AG09309 (cell line): ENCODE results near the gene GGA1.
A peak's percentile ranks its signal among the peaks of the same experiment; 100 is the strongest.
"Not testable (repeated sequence)": the region's sequence is repeated elsewhere in the genome, so short reads cannot be mapped to it uniquely, and the experiment has no call there.

Experiments used
- DNase-seq: peaks from one replicate; pipeline ENCODE4 v3.0.0-alpha.2; 2010; ENCODE audit warnings: low read depth
- H3K4me3 ChIP-seq: 2 replicates; pipeline ENCODE4 v1.5.1; 2011; ENCODE audit warnings: mild to moderate bottlenecking, low read depth, low read length, moderate library complexity; ENCODE audit not compliant: control insufficient read depth
- TF ChIP-seq, protein P1 (sequence below): IDR thresholded peaks from 2 replicates; pipeline ENCODE4 v1.5.1; 2011; ENCODE audit warnings: mild to moderate bottlenecking, low read depth, low read length, inconsistent platforms; ENCODE audit not compliant: insufficient read depth, control insufficient read depth; ENCODE audit errors: missing control alignments

Gene GGA1

GRCh38 chr22:37588546-37589215 is 20.0 kb upstream of the GGA1 start:
- no peak for DNase-seq
- TF ChIP-seq, protein P1, sequence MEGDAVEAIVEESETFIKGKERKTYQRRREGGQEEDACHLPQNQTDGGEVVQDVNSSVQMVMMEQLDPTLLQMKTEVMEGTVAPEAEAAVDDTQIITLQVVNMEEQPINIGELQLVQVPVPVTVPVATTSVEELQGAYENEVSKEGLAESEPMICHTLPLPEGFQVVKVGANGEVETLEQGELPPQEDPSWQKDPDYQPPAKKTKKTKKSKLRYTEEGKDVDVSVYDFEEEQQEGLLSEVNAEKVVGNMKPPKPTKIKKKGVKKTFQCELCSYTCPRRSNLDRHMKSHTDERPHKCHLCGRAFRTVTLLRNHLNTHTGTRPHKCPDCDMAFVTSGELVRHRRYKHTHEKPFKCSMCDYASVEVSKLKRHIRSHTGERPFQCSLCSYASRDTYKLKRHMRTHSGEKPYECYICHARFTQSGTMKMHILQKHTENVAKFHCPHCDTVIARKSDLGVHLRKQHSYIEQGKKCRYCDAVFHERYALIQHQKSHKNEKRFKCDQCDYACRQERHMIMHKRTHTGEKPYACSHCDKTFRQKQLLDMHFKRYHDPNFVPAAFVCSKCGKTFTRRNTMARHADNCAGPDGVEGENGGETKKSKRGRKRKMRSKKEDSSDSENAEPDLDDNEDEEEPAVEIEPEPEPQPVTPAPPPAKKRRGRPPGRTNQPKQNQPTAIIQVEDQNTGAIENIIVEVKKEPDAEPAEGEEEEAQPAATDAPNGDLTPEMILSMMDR: no peak
- no peak overlapping the region for H3K4me3 ChIP-seq

DNA sequence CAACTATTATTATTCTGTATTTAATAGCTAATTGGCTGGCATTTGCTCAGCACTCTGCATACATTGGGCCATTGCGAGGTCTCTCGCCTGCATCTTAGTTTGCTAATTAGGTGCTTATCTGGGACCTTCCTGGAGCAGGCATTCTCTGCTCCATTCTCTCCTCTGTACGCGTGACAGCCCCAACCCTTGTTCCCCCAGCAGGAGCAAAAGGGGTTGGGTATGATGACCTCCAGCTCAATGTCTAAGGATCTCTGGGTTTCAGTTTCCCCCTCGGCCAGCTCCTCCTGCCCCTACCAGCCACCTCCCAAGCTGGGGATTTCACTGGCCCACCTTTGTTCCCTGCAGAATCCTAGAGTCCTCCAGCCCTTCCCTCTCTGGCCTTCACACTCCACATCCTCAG is 19.0 kb upstream of the GGA1 start:
- TF ChIP-seq, protein P1: no peak

DNA sequence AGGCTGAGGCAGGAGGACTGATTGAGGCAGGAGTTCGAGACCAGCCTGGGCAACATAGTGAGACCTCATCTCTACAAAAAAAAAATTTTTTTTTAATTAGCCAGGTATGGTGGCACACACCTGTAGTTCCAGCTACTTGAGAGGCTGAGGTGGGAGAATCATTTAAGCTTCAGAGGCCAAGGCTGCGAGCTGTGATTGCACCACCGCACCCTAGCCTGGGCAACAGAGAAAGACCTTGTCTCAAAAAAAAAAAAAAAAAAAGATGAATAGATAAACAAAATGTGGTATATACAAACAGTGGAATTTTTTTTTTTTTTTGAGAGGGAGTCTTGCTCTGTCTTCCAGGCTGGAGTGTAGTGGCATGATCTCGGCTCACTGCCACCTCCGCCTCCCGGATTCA is 17.6 kb upstream of the GGA1 start:
- DNase-seq, H3K4me3 ChIP-seq: not testable (repeated sequence)

More for the DNA sequence above, 19.0 kb upstream of the GGA1 start:
- H3K4me3 ChIP-seq: no peak overlapping the region
- DNase-seq: no peak

DNA sequence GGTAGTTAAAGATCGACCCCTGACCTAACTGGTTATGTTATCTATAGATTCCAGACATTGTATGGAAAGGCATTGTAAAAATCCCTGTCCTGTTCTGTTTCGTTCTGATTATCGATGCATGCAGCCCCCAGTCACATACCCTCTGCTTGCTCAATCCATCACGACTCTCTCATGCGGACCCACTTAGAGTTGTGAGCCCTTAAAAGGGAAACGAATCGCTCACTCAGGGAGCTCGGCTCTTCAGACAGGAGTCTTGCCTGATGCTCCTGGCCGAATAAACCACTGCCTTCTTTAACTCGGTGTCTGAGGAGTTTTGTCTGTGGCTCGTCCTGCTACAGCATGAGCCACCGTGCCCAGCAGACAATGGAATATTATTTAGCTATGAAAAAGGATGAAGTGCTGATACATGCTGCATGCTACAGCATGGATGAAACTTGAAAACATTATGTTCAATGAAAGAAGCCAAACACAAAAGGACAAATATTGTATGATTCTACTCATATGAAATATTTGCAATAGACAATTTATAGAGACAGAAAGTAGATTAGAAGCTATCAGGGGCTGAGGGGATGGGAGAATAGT is 16.7 kb upstream of the GGA1 start:
- DNase-seq: no peak
- peak overlapping the region; percentile 10 for H3K4me3 ChIP-seq
- TF ChIP-seq, protein P1: no peak

GRCh38 chr22:37594237-37594636 is 14.4 kb upstream of the GGA1 start:
- no peak overlapping the region for H3K4me3 ChIP-seq
- no peak for DNase-seq
- TF ChIP-seq, protein P1: no peak

- no peak overlapping the region for H3K4me3 ChIP-seq
- no peak for DNase-seq
- TF ChIP-seq, protein P1: no peak
Observed at GRCh38 chr22:37599153-37599552, 9.5 kb upstream of the GGA1 start.

- no peak overlapping the region for H3K4me3 ChIP-seq
- TF ChIP-seq, protein P1: no peak
- DNase-seq: no peak
Observed at GRCh38 chr22:37601203-37601539, 7.5 kb upstream of the GGA1 start.
